ENCODE measurements around the gene TARBP1. TPM values are rescaled to one million over a fixed set of nuclear protein-coding genes. Genes with fewer than 3 reads are reported as not detected.
A peak's percentile ranks its signal among the peaks of the same experiment; 100 is the strongest.
"Not testable (repeated sequence)": the region's sequence is repeated elsewhere in the genome, so short reads cannot be mapped to it uniquely, and the experiment has no call there.

TARBP1 gene
- polyA plus RNA-seq, 2 donors, result 16.8 to 32.5 TPM

GRCh38 chr1:234381699-234382555, 97.1 kb downstream of the TARBP1 start:
- no peak overlapping the region for H3K27ac ChIP-seq (ENCODE audit: low read depth in 2 of 2, low read length in 1 of 2)
- no peaks in the 10 kb centered on the region for H3K9me3 ChIP-seq (ENCODE audit: control insufficient read depth in 2 of 2, insufficient read depth in 1 of 2, low read depth in 1 of 2, low read length in 1 of 2)
- no peak overlapping the region for H3K4me3 ChIP-seq (ENCODE audit: low read depth in 1 of 2, low read length in 2 of 2)
- peaks cover 0 to 7% of the 10 kb centered on the region in 2 donors for H3K36me3 ChIP-seq (ENCODE audit: control insufficient read depth in 2 of 2, insufficient read depth in 2 of 2, low read length in 1 of 2)
- H3K4me1 ChIP-seq (ENCODE audit: control insufficient read depth in 2 of 2, insufficient read depth in 2 of 2, low read length in 1 of 2), result no peaks in the 10 kb centered on the region
- no peaks in the 10 kb centered on the region for H3K27me3 ChIP-seq (ENCODE audit: control insufficient read depth in 1 of 2, insufficient read depth in 2 of 2, low read length in 2 of 2)
- WGBS, 2 donors, result 89 to 91% methylated on average over 10 of the region's 10 CpGs

- H3K27me3 ChIP-seq (ENCODE audit: control insufficient read depth in 1 of 2, insufficient read depth in 2 of 2, low read length in 2 of 2); H3K4me3 ChIP-seq (ENCODE audit: low read depth in 1 of 2, low read length in 2 of 2); H3K27ac ChIP-seq (ENCODE audit: low read depth in 2 of 2, low read length in 1 of 2); H3K9me3 ChIP-seq (ENCODE audit: control insufficient read depth in 2 of 2, insufficient read depth in 1 of 2, low read depth in 1 of 2, low read length in 1 of 2); H3K4me1 ChIP-seq (ENCODE audit: control insufficient read depth in 2 of 2, insufficient read depth in 2 of 2, low read length in 1 of 2): not testable (repeated sequence)
- H3K36me3 ChIP-seq (ENCODE audit: control insufficient read depth in 2 of 2, insufficient read depth in 2 of 2, low read length in 1 of 2), result peaks cover 0 to 12% of the 10 kb centered on the region in 2 donors
- 90 to 95% methylated on average over 5 of the region's 5 CpGs for WGBS, 2 donors
These were observed 99.3 kb downstream of the TARBP1 start for GRCh38 chr1:234379591-234380109.

GRCh38 chr1:234375672-234376071, 103.3 kb downstream of the TARBP1 start:
- Histone ChIP-seq H3K27me3 (ENCODE audit: control insufficient read depth in 1 of 2, insufficient read depth in 2 of 2, low read length in 2 of 2) (no peaks in the 10 kb centered on the region), H3K9me3 (ENCODE audit: control insufficient read depth in 2 of 2, insufficient read depth in 1 of 2, low read depth in 1 of 2, low read length in 1 of 2) (no peaks in the 10 kb centered on the region), H3K27ac (ENCODE audit: low read depth in 2 of 2, low read length in 1 of 2) (no peak overlapping the region), H3K36me3 (ENCODE audit: control insufficient read depth in 2 of 2, insufficient read depth in 2 of 2, low read length in 1 of 2) (peaks cover 0 to 12% of the 10 kb centered on the region in 2 donors), H3K4me3 (ENCODE audit: low read depth in 1 of 2, low read length in 2 of 2) (no peak overlapping the region), H3K4me1 (ENCODE audit: control insufficient read depth in 2 of 2, insufficient read depth in 2 of 2, low read length in 1 of 2) (peaks cover 0 to 2% of the 10 kb centered on the region in 2 donors)
- 82 to 90% methylated on average over 7 of the region's 7 CpGs for WGBS, 2 donors

GRCh38 chr1:234373959-234374254, 105.1 kb downstream of the TARBP1 start:
- H3K4me1 ChIP-seq (ENCODE audit: control insufficient read depth in 2 of 2, insufficient read depth in 2 of 2, low read length in 1 of 2), result peaks cover 0 to 2% of the 10 kb centered on the region in 2 donors
- WGBS, 2 donors, result 2 to 6% methylated on average over 6 of the region's 6 CpGs
- peak overlapping the region; percentile 94 to 99 for H3K27ac ChIP-seq (ENCODE audit: low read depth in 2 of 2, low read length in 1 of 2)
- peaks cover 0 to 12% of the 10 kb centered on the region in 2 donors for H3K36me3 ChIP-seq (ENCODE audit: control insufficient read depth in 2 of 2, insufficient read depth in 2 of 2, low read length in 1 of 2)
- H3K9me3 ChIP-seq (ENCODE audit: control insufficient read depth in 2 of 2, insufficient read depth in 1 of 2, low read depth in 1 of 2, low read length in 1 of 2), result no peaks in the 10 kb centered on the region
- H3K27me3 ChIP-seq (ENCODE audit: control insufficient read depth in 1 of 2, insufficient read depth in 2 of 2, low read length in 2 of 2), result no peaks in the 10 kb centered on the region
- H3K4me3 ChIP-seq (ENCODE audit: low read depth in 1 of 2, low read length in 2 of 2), result peak overlapping the region; percentile 85 to 93

- Histone ChIP-seq H3K4me3 (ENCODE audit: low read depth in 1 of 2, low read length in 2 of 2) (peak within 1 kb of the TSS; percentile 85 to 93), H3K4me1 (ENCODE audit: control insufficient read depth in 2 of 2, insufficient read depth in 2 of 2, low read length in 1 of 2) (peaks cover 0 to 2% of the 10 kb centered on the region in 2 donors)
- 0% methylated on average over 62 of the region's 62 CpGs for WGBS, 2 donors
These were observed 105.7 kb downstream of the TARBP1 start, which contains the start of gene COA6 for GRCh38 chr1:234373064-234373958. TSS of gene COA6 (plus strand) at chr1:234373456. CDS start at chr1:234373467, 11 bp downstream.

GRCh38 chr1:234372011-234372757, 106.8 kb downstream of the TARBP1 start:
- no peaks in the 10 kb centered on the region for H3K9me3 ChIP-seq (ENCODE audit: control insufficient read depth in 2 of 2, insufficient read depth in 1 of 2, low read depth in 1 of 2, low read length in 1 of 2)
- no peak overlapping the region for H3K27ac ChIP-seq (ENCODE audit: low read depth in 2 of 2, low read length in 1 of 2)
- peaks cover 0 to 6% of the 10 kb centered on the region in 2 donors for H3K36me3 ChIP-seq (ENCODE audit: control insufficient read depth in 2 of 2, insufficient read depth in 2 of 2, low read length in 1 of 2)
- WGBS, 2 donors, result 47 to 48% methylated on average over 9 of the region's 9 CpGs
- no peaks in the 10 kb centered on the region for H3K27me3 ChIP-seq (ENCODE audit: control insufficient read depth in 1 of 2, insufficient read depth in 2 of 2, low read length in 2 of 2)
- peak overlapping the region in 1 of 2 donors; percentile 93 for H3K4me3 ChIP-seq (ENCODE audit: low read depth in 1 of 2, low read length in 2 of 2)
- peaks cover 0 to 2% of the 10 kb centered on the region in 2 donors for H3K4me1 ChIP-seq (ENCODE audit: control insufficient read depth in 2 of 2, insufficient read depth in 2 of 2, low read length in 1 of 2)

More at GRCh38 chr1:234373064-234373958, 105.7 kb downstream of the TARBP1 start, which contains the start of gene COA6:
- Histone ChIP-seq H3K36me3 (ENCODE audit: control insufficient read depth in 2 of 2, insufficient read depth in 2 of 2, low read length in 1 of 2) (peaks cover 0 to 12% of the 10 kb centered on the region in 2 donors), H3K27me3 (ENCODE audit: control insufficient read depth in 1 of 2, insufficient read depth in 2 of 2, low read length in 2 of 2) (no peaks in the 10 kb centered on the region), H3K9me3 (ENCODE audit: control insufficient read depth in 2 of 2, insufficient read depth in 1 of 2, low read depth in 1 of 2, low read length in 1 of 2) (no peaks in the 10 kb centered on the region), H3K27ac (ENCODE audit: low read depth in 2 of 2, low read length in 1 of 2) (peak within 1 kb of the TSS; percentile 94 to 99)

- Histone ChIP-seq H3K9me3 (ENCODE audit: control insufficient read depth in 2 of 2, insufficient read depth in 1 of 2, low read depth in 1 of 2, low read length in 1 of 2) (no peaks in the 10 kb centered on the region), H3K36me3 (ENCODE audit: control insufficient read depth in 2 of 2, insufficient read depth in 2 of 2, low read length in 1 of 2) (peaks cover 0 to 4% of the 10 kb centered on the region in 2 donors), H3K27ac (ENCODE audit: low read depth in 2 of 2, low read length in 1 of 2) (no peak overlapping the region), H3K4me1 (ENCODE audit: control insufficient read depth in 2 of 2, insufficient read depth in 2 of 2, low read length in 1 of 2) (peaks cover 0 to 2% of the 10 kb centered on the region in 2 donors), H3K27me3 (ENCODE audit: control insufficient read depth in 1 of 2, insufficient read depth in 2 of 2, low read length in 2 of 2) (no peaks in the 10 kb centered on the region), H3K4me3 (ENCODE audit: low read depth in 1 of 2, low read length in 2 of 2) (no peak overlapping the region)
- 46 to 47% methylated on average over 2 of the region's 2 CpGs for WGBS, 2 donors
These were observed 107.6 kb downstream of the TARBP1 start for GRCh38 chr1:234371414-234371813.

GRCh38 chr1:234369784-234370183, 109.2 kb downstream of the TARBP1 start:
- Histone ChIP-seq H3K4me3 (ENCODE audit: low read depth in 1 of 2, low read length in 2 of 2) (no peak overlapping the region), H3K27me3 (ENCODE audit: control insufficient read depth in 1 of 2, insufficient read depth in 2 of 2, low read length in 2 of 2) (no peaks in the 10 kb centered on the region), H3K27ac (ENCODE audit: low read depth in 2 of 2, low read length in 1 of 2) (no peak overlapping the region), H3K36me3 (ENCODE audit: control insufficient read depth in 2 of 2, insufficient read depth in 2 of 2, low read length in 1 of 2) (no peaks in the 10 kb centered on the region), H3K9me3 (ENCODE audit: control insufficient read depth in 2 of 2, insufficient read depth in 1 of 2, low read depth in 1 of 2, low read length in 1 of 2) (no peaks in the 10 kb centered on the region), H3K4me1 (ENCODE audit: control insufficient read depth in 2 of 2, insufficient read depth in 2 of 2, low read length in 1 of 2) (no peaks in the 10 kb centered on the region)
- 48 to 64% methylated on average over 1 of the region's 1 CpG for WGBS, 2 donors

GRCh38 chr1:234369033-234369430, 109.9 kb downstream of the TARBP1 start:
- 87% methylated on average over 3 of the region's 3 CpGs for WGBS, 2 donors
- Histone ChIP-seq H3K9me3 (ENCODE audit: control insufficient read depth in 2 of 2, insufficient read depth in 1 of 2, low read depth in 1 of 2, low read length in 1 of 2) (no peaks in the 10 kb centered on the region), H3K36me3 (ENCODE audit: control insufficient read depth in 2 of 2, insufficient read depth in 2 of 2, low read length in 1 of 2) (no peaks in the 10 kb centered on the region), H3K4me3 (ENCODE audit: low read depth in 1 of 2, low read length in 2 of 2) (no peak overlapping the region), H3K27ac (ENCODE audit: low read depth in 2 of 2, low read length in 1 of 2) (no peak overlapping the region), H3K27me3 (ENCODE audit: control insufficient read depth in 1 of 2, insufficient read depth in 2 of 2, low read length in 2 of 2) (no peaks in the 10 kb centered on the region), H3K4me1 (ENCODE audit: control insufficient read depth in 2 of 2, insufficient read depth in 2 of 2, low read length in 1 of 2) (no peaks in the 10 kb centered on the region)
